ENCODE data around the gene REPIN1.

GRCh38 chr7:150371996-150372270, 3.3 kb downstream of the REPIN1 start:
- TF ChIP-seq, protein P1, sequence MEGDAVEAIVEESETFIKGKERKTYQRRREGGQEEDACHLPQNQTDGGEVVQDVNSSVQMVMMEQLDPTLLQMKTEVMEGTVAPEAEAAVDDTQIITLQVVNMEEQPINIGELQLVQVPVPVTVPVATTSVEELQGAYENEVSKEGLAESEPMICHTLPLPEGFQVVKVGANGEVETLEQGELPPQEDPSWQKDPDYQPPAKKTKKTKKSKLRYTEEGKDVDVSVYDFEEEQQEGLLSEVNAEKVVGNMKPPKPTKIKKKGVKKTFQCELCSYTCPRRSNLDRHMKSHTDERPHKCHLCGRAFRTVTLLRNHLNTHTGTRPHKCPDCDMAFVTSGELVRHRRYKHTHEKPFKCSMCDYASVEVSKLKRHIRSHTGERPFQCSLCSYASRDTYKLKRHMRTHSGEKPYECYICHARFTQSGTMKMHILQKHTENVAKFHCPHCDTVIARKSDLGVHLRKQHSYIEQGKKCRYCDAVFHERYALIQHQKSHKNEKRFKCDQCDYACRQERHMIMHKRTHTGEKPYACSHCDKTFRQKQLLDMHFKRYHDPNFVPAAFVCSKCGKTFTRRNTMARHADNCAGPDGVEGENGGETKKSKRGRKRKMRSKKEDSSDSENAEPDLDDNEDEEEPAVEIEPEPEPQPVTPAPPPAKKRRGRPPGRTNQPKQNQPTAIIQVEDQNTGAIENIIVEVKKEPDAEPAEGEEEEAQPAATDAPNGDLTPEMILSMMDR (IDR thresholded peaks at IDR 0.05), result no peak
- no peak for TF ChIP-seq POLR2A (IDR thresholded peaks at IDR 0.05)
